Glutamatergic neuron (in vitro differentiated cells): Measurements from ENCODE around the gene GRK6. TPM values are rescaled to one million over a fixed set of nuclear protein-coding genes. Genes with fewer than 3 reads are reported as not detected.

Source experiments
- DNase-seq: peaks from one replicate; pipeline ENCODE4 v3.0.0; 2022
- H3K27ac Mint-ChIP-seq: one replicate; pipeline ENCODE4 v1.8.0; 2020; ENCODE audit warnings: mild to moderate bottlenecking, mixed read lengths, inconsistent platforms; ENCODE audit not compliant: unreplicated experiment
- H3K27me3 Mint-ChIP-seq: one replicate; pipeline ENCODE4 v1.8.0; 2020; ENCODE audit warnings: mild to moderate bottlenecking, moderate library complexity, mixed read lengths, inconsistent platforms; ENCODE audit not compliant: unreplicated experiment
- H3K36me3 Mint-ChIP-seq: one replicate; pipeline ENCODE4 v1.8.0; 2020; ENCODE audit warnings: mild to moderate bottlenecking, mixed read lengths, inconsistent platforms; ENCODE audit not compliant: unreplicated experiment
- H3K4me1 Mint-ChIP-seq: one replicate; pipeline ENCODE4 v1.8.0; 2020; ENCODE audit warnings: mild to moderate bottlenecking, low read depth, mixed read lengths, inconsistent platforms; ENCODE audit not compliant: unreplicated experiment
- H3K4me3 Mint-ChIP-seq: one replicate; pipeline ENCODE4 v1.8.0; 2020; ENCODE audit warnings: mild to moderate bottlenecking, mixed read lengths, inconsistent platforms; ENCODE audit not compliant: unreplicated experiment
- H3K9me3 Mint-ChIP-seq: one replicate; pipeline ENCODE4 v1.8.0; 2020; ENCODE audit warnings: mild to moderate bottlenecking, moderate library complexity, mixed read lengths, inconsistent platforms; ENCODE audit not compliant: unreplicated experiment
- CTCF ChIP-seq: fragments of 200-600 bp; sonication (generic); IDR thresholded peaks from one replicate; pipeline ENCODE4 v1.5.0; 2021; ENCODE audit not compliant: partially characterized antibody, unreplicated experiment
- total RNA-seq: library from RNA; stranded (reverse); fragmentation: NEBNext Ultra II Directional; extraction: Animal tissue kit (Norgen Biotek cat#: 25700); gene quantifications from one replicate; pipeline ENCODE4 v1.2.1, GENCODE V29; 2021; ENCODE audit not compliant: unreplicated experiment

GRK6 gene
- total RNA-seq, 1 donor from 2014 or later = 43.9 TPM

GRCh38 chr5:177432143-177432838 lies 5.8 kb downstream of the GRK6 start:
- H3K4me3 Mint-ChIP-seq = no peak overlapping the region
- no peak for DNase-seq
- peaks cover 5% of the 10 kb centered on the region for H3K4me1 Mint-ChIP-seq
- H3K36me3 Mint-ChIP-seq = no peaks in the 10 kb centered on the region
- H3K27me3 Mint-ChIP-seq = peaks cover 5% of the 10 kb centered on the region
- no peak overlapping the region for H3K27ac Mint-ChIP-seq
- TF ChIP-seq CTCF = no peak
- H3K9me3 Mint-ChIP-seq = no peaks in the 10 kb centered on the region

GRCh38 chr5:177432839-177433657 lies 6.6 kb downstream of the GRK6 start:
- Mint-ChIP-seq H3K4me3 (no peak overlapping the region), H3K27ac (no peak overlapping the region), H3K27me3 (peaks cover 5% of the 10 kb centered on the region), H3K4me1 (peaks cover 3% of the 10 kb centered on the region), H3K9me3 (no peaks in the 10 kb centered on the region), H3K36me3 (no peaks in the 10 kb centered on the region)
- DNase-seq = no peak
- no peak for TF ChIP-seq CTCF

- no peak for TF ChIP-seq CTCF
- Mint-ChIP-seq H3K9me3 (no peaks in the 10 kb centered on the region), H3K4me1 (peaks cover 3% of the 10 kb centered on the region), H3K27me3 (peaks cover 7% of the 10 kb centered on the region), H3K27ac (no peak overlapping the region), H3K36me3 (no peaks in the 10 kb centered on the region), H3K4me3 (no peak overlapping the region)
- no peak for DNase-seq
Measured at GRCh38 chr5:177433658-177434217, 7.3 kb downstream of the GRK6 start.

GRCh38 chr5:177434437-177434836 lies 8.0 kb downstream of the GRK6 start:
- no peak for TF ChIP-seq CTCF
- Mint-ChIP-seq H3K9me3 (no peaks in the 10 kb centered on the region), H3K4me1 (no peaks in the 10 kb centered on the region), H3K4me3 (no peak overlapping the region), H3K36me3 (peaks cover under 1% of the 10 kb centered on the region), H3K27me3 (peaks cover 5% of the 10 kb centered on the region), H3K27ac (no peak overlapping the region)
- DNase-seq = no peak
